ENCODE data around the gene SLX9. TPM values are rescaled to one million over a fixed set of nuclear protein-coding genes. Genes with fewer than 3 reads are reported as not detected.

SLX9 gene
- total RNA-seq, 1 experiment from 2014 or later, result 21.7 TPM

- no peak for DNase-seq (ENCODE audit: low spot score)
Observed at GRCh38 chr21:44916965-44917364, 22.9 kb upstream of the SLX9 start.

DNA sequence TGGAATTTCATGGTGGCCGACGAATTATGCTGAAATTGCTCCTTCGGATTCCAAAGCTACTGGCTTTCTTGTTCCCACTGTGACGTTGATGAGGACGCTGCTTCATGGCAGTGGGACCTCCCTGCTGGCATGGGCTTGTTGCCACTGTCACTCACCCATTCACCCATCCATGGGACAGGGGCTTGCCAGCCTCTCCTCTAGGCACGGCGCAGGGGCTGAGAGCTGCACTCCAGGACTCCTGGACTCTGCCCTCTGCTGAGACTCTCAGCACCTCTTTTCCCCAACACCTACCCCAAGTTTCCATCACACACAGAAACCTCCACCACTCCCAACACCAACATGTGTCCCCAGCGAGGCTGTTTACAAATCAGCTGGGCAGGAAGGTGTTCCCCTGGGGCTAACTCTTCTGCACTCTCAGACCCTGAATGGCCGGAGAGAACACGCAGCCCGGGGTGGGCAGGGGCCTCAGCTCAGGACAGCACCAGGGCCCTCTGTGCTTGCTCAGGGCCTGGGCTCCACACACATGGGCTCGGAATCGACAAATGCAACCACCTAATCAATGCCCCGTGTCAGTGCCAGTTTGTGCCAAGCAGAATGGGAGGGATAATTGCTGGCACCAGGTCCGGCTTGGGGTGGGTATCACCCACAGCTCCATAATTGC is 22.3 kb upstream of the SLX9 start:
- DNase-seq (ENCODE audit: low spot score), result no peak

GRCh38 chr21:44918107-44918470 is 21.7 kb upstream of the SLX9 start:
- DNase-seq (ENCODE audit: low spot score), result no peak

- DNase-seq (ENCODE audit: low spot score), result no peak
Observed at GRCh38 chr21:44918581-44919033, 21.2 kb upstream of the SLX9 start.

GRCh38 chr21:44919111-44919912 is 20.5 kb upstream of the SLX9 start:
- DNase-seq (ENCODE audit: low spot score), result no peak

DNA sequence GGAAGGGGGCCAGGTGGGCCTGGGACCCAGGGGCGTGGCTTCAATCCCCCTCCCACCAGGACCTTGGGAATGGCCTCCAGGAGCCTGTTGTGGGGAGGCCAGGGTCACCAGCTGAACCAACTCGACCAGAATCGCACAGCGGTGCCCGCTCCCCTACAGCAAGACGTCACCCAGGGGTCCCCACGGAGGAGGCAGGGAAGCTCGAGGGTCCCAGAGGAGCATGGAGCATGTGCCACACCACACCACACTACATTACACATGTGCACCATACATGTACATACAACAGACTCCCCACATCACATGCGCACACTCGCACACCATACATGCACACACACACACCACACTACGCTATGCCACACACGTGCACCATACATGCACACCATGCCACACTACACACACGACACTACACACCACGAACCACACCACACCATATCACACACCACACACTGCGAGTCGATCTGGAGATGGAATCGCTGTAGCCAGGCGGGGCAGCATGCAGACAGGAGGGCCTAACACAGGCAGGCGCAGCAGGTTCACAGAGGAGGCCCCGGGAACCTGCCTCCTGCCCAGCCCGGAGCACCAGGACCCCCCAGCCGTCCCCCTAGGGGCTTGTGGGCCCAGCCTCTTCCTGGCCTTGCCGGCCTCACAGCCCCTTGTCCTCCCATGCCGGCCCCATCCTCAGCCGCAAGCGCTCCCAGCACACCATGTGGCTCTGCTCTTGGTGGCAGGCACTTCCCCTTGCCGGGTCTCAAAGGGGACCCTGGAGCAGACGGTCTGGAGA is 19.7 kb upstream of the SLX9 start:
- no peak for DNase-seq (ENCODE audit: low spot score)

GRCh38 chr21:44920694-44921604 is 18.9 kb upstream of the SLX9 start, which contains the start of gene ITGB2:
Gene ITGB2 (minus strand): TSS chr21:44920899. CDS start chr21:44910782, 10,117 bp downstream.
- no peak for DNase-seq (ENCODE audit: low spot score)

DNA sequence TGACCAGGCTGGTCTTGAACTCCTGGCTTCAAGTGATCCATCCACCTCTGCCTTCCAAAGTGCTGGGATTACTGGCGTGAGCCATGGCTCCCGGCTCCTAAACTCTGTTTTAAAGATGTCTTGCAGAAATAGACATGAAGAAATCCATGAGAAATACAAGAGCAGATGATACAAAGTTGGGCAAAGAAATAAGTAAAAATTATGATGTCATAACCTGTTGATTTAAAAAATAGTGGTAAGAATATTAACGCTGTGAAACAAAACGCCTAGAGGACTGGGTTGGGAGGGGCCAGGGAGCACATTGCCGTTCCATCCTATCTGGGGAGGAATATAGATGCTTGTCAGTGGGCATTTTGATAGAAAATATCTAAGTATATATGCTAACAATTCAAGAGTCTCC is 17.9 kb upstream of the SLX9 start:
- DNase-seq (ENCODE audit: low spot score), result no peak

DNA sequence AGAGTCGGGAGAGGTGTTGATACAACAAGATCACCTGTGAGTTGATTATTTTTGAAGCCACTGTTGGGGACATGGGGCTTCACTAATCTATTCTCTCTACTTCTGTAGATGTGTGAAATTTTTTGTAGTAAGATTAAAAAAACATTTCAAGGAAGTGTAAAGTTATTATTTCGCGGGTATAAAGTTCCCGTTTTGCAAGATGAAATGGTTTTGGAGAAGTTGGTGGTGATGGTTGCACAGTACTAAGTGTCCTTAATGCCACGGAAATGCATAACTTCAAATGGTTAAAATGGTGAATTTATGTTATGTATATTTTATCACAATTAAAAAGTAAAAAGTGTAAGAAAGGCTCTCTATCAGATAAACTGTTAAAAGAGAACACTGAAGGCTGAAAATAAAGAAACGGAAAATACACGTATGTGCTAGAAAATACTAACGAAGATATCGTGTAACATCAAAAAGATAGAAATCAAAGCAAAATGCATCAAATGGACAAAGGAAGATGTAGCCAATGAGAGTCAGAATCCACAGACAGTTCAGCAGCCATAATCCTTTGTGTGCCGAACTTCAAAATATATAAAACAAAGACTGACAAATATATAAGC is 16.2 kb upstream of the SLX9 start:
- no peak for DNase-seq (ENCODE audit: low spot score)

- no peak for DNase-seq (ENCODE audit: low spot score)
Observed at GRCh38 chr21:44924606-44925377, 15.0 kb upstream of the SLX9 start.

DNA sequence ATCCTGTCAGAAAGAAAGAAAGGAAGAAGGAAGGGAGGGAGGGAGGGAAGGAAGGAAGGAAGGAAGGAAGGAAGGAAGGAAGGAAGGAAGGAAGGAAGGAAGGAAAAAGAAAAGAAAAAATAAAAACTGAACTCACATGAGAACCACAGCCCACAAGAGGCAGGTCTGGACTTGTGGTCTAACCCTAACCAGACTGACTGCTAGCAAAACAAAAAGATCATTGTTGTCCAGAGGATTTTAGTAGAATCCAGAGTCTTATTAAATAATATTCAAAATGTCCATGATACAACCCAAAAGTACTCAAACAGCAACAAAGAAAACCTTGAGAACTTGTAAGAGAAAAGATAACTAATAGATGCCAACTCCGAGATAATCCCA is 14.5 kb upstream of the SLX9 start:
- DNase-seq (ENCODE audit: low spot score), result no peak

GRCh38 chr21:44926331-44927101 is 13.3 kb upstream of the SLX9 start:
- DNase-seq (ENCODE audit: low spot score), result no peak

DNA sequence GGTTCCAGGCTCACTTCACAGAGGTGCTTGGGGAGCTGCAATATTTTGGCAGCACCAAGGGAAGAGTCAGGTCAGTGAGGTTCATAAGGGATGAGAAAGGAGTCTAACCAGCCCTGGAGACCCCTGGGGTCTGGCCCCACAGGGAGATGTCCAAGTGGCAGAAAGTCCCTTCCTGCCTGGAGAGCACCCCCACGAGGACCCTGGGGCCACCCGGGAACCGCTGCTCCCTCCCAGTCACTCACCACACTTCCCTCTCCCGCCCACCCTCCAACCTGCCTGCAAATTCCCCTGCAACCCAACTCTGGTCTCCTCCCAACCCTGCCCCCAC is 12.6 kb upstream of the SLX9 start:
- no peak for DNase-seq (ENCODE audit: low spot score)

GRCh38 chr21:44927587-44928461 is 12.0 kb upstream of the SLX9 start:
- peak; percentile 66 for DNase-seq (ENCODE audit: low spot score)

DNA sequence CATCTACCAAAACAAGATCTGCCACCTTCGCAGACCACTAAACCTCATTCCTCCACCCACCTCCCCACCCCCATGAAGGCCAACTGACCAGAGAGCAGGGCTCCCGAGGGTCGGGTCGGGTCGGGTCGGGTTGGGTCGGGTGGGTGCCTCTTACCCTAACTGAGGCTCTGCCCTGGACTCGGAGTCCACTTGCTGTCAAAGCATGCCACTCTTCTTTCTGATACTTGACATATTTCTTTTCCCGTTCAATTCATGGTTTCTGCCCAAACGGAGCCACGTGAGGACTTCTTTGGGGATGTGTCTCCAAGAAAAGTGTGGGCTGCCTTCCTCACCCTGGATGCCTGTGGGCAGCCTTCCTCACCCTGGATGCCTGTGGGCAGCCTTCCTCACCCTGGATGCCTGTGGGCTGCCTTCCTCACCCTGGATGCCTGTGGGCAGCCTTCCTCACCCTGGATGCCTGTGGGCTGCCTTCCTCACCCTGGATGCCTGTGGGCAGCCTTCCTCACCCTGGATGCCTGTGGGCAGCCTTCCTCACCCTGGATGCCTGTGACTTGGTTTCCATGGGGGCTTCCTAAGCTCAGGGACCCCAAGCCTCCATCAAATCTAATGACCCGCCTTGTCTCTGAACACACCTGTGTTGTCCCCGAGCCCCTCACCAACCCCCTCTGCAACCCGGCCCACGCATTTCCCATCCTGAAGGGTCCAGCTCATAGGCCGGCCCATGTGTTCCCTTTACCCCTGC is 11.2 kb upstream of the SLX9 start:
- peak; percentile 59 for DNase-seq (ENCODE audit: low spot score)

DNA sequence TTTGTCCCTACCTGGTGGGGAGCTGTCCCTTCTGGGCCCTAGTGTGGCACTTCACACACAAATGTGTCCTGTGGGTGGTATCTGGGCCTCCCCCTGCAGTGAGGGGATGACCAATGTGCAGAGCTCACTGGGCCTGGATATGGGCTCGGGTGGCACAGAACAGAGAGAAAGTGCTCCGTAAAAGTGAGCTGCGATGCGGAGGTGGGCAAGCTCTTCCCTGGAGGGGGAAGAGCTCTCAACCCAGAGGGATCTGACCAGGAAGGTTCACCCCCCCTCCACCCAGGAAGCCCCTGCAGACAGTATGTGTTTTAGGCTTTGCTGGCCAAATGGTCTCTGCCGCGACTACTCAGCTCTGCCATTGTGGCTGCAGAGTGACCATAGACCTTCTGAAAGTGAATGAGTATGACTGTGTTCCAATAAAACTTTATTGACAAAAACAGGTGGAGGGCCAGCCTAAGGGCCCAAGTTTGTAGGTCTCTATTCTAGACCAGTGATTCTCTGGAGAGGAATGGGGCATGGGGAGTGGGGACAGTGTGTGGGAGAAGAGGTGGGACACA is 10.5 kb upstream of the SLX9 start:
- DNase-seq (ENCODE audit: low spot score), result no peak

DNA sequence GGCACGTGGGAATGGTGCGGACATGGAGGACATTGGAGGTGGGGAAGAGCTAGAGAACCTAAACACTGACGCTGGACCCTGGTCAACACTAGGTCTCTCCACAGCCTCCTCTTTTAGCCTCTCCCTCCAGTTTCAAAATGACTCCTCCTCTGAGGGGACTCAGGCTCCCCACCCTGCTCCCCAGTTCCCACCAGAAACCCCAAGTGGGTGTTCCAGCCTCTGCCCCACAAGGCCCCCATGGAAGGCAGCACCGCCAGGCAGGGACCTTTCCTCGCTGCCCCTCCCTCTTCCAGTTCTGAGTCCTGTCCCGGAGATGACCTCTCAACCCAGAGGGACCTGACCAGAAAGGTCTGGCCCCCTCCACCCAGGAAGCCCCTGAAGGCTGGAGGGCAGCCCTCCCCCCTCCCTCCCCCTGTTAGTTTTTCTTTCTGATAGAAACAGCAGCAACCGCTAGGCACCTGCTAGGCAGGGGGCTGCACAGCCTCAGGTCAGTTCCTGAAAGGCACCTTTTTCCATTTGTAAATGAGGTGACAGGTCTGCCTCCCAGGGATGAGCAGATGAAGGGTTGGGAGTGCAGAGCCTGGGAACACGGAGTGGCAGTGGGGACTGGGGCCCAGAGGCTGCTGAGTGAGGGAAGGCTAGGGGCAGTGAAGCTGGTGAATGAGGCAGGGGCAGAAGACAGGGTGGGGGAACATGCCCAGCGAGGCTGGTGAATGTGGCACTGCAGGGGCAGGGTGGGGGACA is 9.9 kb upstream of the SLX9 start:
- no peak for DNase-seq (ENCODE audit: low spot score)

Data from H4 (cell line).